ENCODE results near the gene TSC2.

Gene TSC2

DNA sequence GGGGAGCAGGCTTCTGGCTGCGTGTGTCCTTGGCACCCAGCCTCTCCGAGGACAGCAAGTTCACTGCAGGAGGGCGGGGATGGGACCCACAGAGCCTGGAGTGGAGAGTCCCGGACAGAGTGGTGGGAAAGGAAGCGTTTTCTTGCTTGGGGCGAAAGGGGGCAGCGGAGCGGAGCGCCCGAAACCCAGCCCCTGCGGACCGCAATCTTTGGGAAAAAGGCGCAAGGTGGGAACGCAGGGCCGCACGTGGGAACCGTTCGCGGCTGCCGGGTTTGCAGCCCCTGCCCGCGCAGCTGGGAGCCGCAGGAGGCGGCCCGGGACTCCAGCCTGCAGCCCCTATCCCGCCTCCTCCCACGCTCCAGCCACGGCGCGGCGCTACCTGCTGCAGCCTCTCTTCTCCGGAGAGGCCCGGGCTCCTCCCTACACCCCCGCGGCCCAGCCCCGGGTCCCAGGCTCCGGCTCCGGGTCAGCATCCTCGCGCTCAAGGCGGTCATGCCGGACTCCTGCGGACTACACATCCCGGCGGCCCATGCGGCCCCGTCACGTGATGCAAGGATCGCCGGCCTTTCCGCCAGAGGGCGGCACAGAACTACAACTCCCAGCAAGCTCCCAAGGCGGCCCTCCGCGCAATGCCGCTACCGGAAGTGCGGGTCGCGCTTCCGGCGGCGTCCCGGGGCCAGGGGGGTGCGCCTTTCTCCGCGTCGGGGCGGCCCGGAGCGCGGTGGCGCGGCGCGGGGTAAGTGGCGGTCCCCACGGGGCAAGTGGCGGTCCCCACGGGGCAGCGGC lies at the start of gene TSC2, which contains the start of gene NTHL1:
Gene TSC2, plus strand, starts transcription at position 656 of the 786 bp plus-strand sequence. CDS start 631 bp downstream, outside the sequence.
Gene NTHL1, minus strand, starts transcription at position 505 of the 786 bp plus-strand sequence. Its CDS starts 11 bp downstream, at position 494.
- TF ChIP-seq, protein P1, sequence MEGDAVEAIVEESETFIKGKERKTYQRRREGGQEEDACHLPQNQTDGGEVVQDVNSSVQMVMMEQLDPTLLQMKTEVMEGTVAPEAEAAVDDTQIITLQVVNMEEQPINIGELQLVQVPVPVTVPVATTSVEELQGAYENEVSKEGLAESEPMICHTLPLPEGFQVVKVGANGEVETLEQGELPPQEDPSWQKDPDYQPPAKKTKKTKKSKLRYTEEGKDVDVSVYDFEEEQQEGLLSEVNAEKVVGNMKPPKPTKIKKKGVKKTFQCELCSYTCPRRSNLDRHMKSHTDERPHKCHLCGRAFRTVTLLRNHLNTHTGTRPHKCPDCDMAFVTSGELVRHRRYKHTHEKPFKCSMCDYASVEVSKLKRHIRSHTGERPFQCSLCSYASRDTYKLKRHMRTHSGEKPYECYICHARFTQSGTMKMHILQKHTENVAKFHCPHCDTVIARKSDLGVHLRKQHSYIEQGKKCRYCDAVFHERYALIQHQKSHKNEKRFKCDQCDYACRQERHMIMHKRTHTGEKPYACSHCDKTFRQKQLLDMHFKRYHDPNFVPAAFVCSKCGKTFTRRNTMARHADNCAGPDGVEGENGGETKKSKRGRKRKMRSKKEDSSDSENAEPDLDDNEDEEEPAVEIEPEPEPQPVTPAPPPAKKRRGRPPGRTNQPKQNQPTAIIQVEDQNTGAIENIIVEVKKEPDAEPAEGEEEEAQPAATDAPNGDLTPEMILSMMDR (IDR thresholded peaks at IDR 0.05; ENCODE audit: low read depth, low read length), result peak; percentile 23
- peak; percentile 87 for DNase-seq (ENCODE audit: extremely low read depth, low read depth)

DNA sequence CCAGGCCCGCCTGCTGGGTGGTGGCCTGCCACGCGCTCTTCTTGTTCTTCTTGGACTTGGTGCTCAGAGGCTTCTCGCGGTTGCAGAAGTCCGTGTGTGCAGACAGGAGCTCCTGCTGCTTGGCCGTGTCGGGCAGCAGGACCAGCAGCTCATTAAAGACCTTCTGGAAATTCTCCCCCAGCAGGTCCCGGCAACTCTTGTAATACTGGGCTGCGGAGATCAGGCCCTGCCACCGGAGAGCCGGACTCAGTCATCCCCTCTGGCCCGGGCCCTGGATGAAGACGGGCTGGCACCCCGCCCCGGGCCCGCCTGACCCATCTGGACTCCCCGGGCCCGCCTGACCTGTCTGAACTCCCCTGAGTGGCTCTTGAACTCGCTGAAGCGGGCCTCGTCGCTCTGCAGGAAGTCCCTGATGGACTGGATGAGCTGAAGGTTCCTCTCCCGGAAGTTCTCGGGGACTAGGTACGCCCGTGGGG lies 49.4 kb upstream of the TSC2 start:
- TF ChIP-seq, protein P1 (IDR thresholded peaks at IDR 0.05; ENCODE audit: low read depth, low read length), result no peak
- DNase-seq (ENCODE audit: extremely low read depth, low read depth), result no peak

DNA sequence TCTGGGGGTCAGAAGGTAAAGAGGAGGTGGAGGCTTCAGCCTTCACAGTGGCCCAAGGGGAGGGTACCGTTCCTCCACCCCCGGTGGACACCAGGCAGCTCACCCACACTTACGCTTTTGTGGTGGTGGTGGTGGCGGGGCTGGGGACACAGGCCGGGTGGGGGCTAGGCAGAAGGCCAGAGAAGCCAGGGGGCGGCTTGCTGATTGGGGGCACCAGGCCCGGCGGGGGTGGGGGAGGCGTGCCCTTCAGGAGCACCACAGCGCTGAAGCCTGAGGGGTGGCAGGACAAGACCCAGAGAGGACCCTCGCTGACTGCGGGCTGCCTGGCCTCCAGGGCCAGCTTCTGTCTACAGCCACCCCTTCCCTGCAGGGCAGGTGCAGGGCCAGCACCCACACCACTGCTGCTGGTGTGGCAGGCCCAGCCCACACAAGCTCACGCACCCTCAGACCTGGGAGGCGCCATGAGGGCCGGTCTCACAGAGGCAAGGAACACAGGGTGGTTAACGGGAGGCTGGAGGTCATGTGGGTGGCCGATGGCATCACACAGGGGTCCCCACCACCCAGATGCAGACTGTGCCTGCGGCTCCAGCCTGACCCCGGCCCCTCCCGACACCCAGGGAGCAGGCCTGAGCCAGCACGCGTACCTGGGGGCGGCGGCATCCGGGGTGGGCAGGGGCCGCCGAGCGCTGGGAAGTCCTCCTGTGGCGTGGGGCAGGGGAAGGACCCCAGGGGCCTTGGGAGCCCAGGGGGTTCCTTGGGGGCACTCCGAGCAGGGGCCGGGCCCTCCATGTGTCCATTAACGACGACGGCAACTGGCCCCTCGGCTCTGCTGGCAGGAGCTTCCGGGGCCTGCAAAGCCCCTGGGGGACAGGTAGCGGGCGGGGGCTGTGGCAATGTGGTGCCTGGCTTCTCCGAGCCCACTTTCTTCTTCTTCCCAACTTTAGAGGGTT lies 48.7 kb upstream of the TSC2 start:
- TF ChIP-seq, protein P1 (IDR thresholded peaks at IDR 0.05; ENCODE audit: low read depth, low read length), result no peak
- no peak for DNase-seq (ENCODE audit: extremely low read depth, low read depth)

DNA sequence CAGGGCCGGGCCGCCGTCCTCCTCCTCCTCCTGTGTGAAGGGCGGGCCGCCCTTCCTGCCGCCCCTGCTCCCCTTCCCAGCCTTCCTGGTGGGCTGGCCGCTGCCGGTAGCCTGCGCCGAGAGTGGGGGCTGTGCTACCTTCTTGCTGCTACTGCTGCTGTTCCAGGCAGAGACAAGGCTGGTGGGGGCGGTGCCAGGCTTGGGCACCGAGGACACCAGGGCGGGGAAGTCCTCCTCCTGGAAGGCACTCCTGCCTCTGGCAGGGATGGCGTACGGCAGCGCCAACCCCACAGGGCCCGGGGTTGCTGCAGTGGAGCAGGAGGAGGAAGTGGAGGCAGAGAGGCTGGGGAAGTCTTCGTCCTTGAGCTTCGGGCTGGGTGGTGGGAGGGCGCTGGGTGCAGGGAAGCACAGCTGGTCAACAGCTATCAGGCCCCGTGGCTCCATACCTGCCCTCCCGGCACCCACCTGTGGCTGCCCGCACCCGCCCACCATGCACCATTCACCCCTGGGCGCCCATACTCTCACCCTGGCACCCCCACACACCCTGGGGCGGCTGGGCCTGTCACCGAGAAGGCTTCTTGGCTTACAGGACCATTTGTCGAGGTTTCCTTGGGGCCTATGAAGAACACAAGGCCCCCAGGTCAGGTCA lies 47.8 kb upstream of the TSC2 start:
- TF ChIP-seq, protein P1 (IDR thresholded peaks at IDR 0.05; ENCODE audit: low read depth, low read length), result no peak
- no peak for DNase-seq (ENCODE audit: extremely low read depth, low read depth)

DNA sequence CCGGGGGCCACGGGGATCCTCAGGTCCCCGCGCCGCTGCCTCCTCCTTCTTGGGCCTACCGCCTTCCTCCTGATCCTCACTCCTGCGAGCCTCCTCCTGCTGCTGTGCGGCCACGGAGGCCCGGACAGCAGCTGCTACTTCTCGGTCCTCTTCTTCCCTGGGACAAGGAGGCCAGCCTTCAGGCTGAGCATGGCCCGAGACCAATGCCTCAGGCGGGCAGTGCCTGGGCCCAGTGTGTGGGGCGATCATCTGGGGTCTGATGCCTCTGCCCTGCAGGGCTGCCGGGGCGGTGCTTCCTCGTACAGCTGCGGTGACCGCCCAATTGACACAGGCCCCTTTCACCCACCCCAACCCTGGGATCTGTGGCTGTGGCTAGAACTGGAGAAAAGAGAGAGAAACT lies 46.8 kb upstream of the TSC2 start:
- TF ChIP-seq, protein P1 (IDR thresholded peaks at IDR 0.05; ENCODE audit: low read depth, low read length), result no peak
- DNase-seq (ENCODE audit: extremely low read depth, low read depth), result no peak

DNA sequence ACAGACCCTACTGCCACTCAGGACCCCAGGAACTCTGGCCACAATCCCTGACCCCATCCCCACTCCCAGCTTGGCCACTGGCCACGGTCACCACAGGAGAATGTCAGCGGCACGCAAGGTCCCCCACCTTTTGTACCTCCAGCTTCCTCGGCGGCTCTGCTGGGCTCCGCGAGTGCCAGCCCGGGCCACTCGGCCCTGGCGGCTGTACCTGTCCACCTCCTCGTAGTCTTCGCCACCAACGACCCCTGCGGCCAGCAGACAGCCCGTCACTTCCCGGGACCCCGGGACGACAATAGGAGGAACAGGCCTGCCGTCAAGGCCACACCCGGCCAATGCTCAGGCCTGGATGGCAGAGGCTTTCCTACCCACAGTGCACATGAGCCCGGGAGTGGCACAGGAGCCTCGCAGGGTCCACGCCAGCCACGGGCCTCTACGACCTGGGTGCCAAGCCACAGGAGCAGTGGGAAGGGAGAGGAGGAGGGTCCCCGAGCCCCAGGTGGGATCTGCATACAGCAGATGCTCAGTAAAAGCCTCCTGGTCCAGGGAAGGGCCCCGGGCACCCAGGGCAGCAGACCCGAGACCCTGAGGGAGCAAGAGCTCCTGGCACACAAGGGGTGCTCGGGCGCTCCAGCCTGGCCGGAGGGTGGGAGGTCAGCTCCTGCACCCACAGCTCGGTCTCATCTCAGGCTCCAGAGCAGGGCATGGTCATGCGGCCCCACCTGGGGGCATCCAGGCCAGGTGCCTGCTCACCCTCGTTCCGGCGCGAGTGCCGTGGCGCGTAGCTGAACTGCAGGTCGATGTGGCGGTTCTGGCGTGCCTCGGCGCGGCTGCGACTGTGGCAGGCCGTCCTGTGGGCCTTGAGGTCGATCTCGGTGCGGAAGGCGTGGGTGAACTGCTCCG lies 46.1 kb upstream of the TSC2 start:
- DNase-seq (ENCODE audit: extremely low read depth, low read depth), result no peak
- TF ChIP-seq, protein P1 (IDR thresholded peaks at IDR 0.05; ENCODE audit: low read depth, low read length), result no peak

Data from AG09319 (cell line).